Measurements from ENCODE around the gene FAM209B. TPM values are rescaled to one million over a fixed set of nuclear protein-coding genes. Genes with fewer than 3 reads are reported as not detected.

Gene FAM209B
- total RNA-seq, 3 donors from 2014 or later (not counting 1 experiment from before 2014, with no cell fraction given): 2.0 to 3.3 (median 3.1) TPM

DNA sequence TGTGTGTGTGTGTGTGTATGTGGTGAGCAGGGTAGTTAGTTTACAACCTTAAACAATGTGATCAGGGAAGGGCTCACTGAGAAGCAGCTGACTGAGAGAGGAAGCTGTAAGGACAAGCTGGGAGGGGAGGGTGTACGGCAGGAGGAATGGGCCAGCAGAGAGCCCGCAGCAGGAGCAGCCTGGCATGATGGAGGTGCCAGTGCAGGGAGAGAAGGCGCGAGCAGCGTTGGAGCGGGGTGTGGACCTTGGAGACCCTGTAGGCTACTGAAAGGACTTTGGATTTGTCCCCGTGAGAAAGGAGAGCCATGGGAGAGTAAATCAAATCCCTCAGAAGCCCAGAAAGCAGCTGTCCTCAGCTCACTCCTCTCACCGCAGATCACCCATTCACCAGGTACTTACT, 18.5 kb downstream of the FAM209B start:
- no peaks in the 10 kb centered on the region for H3K9me3 ChIP-seq (ENCODE audit: control insufficient read depth, insufficient read depth, low read length)
- Mint-ChIP-seq H3K36me3 (no peaks in the 10 kb centered on the region), H3K4me3 (no peak overlapping the region), H3K27ac (no peak overlapping the region), H3K9me3 (no peaks in the 10 kb centered on the region), H3K4me1 (no peaks in the 10 kb centered on the region), H3K27me3 (ENCODE audit: low read depth in 2 of 2) (no peaks in the 10 kb centered on the region)
- DNase-seq (no peak), ATAC-seq (no peak)
- no peak overlapping the region for H3K4me3 ChIP-seq (ENCODE audit: low read length)
- no peak overlapping the region for H3K27ac ChIP-seq (ENCODE audit: low read length)
- no peaks in the 10 kb centered on the region for H3K4me1 ChIP-seq (ENCODE audit: control insufficient read depth, insufficient read depth, low read length)
- H3K27me3 ChIP-seq (ENCODE audit: control insufficient read depth, insufficient read depth, low read length): no peaks in the 10 kb centered on the region
- WGBS (ENCODE audit: insufficient coverage): 93% methylated on average over 8 of the region's 8 CpGs
- intact Hi-C loops (cut with micrococcal nuclease): loop anchor here (2.0 to 10.0 kb wide), 2 partner anchors 795 to 1043 kb away; no protein-coding TSS in a partner anchor
- H3K36me3 ChIP-seq (ENCODE audit: control insufficient read depth, insufficient read depth, low read length): no peaks in the 10 kb centered on the region
- TF ChIP-seq, protein P1, sequence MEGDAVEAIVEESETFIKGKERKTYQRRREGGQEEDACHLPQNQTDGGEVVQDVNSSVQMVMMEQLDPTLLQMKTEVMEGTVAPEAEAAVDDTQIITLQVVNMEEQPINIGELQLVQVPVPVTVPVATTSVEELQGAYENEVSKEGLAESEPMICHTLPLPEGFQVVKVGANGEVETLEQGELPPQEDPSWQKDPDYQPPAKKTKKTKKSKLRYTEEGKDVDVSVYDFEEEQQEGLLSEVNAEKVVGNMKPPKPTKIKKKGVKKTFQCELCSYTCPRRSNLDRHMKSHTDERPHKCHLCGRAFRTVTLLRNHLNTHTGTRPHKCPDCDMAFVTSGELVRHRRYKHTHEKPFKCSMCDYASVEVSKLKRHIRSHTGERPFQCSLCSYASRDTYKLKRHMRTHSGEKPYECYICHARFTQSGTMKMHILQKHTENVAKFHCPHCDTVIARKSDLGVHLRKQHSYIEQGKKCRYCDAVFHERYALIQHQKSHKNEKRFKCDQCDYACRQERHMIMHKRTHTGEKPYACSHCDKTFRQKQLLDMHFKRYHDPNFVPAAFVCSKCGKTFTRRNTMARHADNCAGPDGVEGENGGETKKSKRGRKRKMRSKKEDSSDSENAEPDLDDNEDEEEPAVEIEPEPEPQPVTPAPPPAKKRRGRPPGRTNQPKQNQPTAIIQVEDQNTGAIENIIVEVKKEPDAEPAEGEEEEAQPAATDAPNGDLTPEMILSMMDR (IDR thresholded peaks at IDR 0.05): no peak

DNA sequence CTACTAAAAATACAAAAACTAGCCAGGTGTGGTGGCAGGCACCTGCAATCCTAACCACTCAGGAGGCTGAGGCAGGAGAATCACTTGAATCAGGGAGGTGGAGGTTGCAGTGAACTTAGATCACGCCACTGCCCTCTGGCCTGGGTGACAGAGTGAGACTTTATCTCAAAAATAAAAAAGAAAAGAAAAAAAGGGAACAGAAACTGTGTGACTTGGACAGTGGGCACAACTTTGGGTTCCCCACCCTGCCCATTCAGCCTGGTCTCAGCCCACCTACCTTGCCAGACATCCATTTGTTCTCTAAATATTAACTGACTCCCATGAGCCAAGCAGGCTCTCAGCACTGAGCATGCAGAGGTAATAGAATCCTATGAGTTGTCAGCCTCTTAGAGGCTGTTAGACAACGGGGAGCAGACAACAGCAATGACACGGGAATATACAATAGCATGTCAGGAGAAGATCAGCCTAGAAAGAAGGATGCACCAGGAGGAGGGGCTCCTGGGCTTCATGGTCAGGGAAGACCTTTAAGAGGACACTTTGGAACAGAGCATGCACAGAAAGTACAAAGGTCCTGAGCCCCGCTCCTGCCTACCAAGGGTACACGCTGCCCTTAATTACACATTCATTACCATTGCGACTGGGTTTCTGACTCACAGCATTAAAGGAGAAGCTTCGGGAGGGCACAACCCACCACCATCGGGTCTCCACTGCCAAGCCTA, 20.0 kb downstream of the FAM209B start:
- no peaks in the 10 kb centered on the region for H3K9me3 Mint-ChIP-seq
- Histone ChIP-seq H3K9me3 (ENCODE audit: control insufficient read depth, insufficient read depth, low read length) (no peaks in the 10 kb centered on the region), H3K4me3 (ENCODE audit: low read length) (no peak overlapping the region), H3K36me3 (ENCODE audit: control insufficient read depth, insufficient read depth, low read length) (no peaks in the 10 kb centered on the region), H3K4me1 (ENCODE audit: control insufficient read depth, insufficient read depth, low read length) (no peaks in the 10 kb centered on the region), H3K27ac (ENCODE audit: low read length) (no peak overlapping the region), H3K27me3 (ENCODE audit: control insufficient read depth, insufficient read depth, low read length) (no peaks in the 10 kb centered on the region)
- WGBS (ENCODE audit: insufficient coverage): 81% methylated on average over 7 of the region's 8 CpGs
- TF ChIP-seq, protein P1 (IDR thresholded peaks at IDR 0.05): no peak
- no peaks in the 10 kb centered on the region for H3K27me3 Mint-ChIP-seq (ENCODE audit: low read depth in 2 of 2)
- intact Hi-C loops (cut with micrococcal nuclease): loop anchor here (10.0 kb wide), 1 partner anchor 1042 kb away; no protein-coding TSS in a partner anchor
- H3K27ac Mint-ChIP-seq: no peak overlapping the region
- no peak for ATAC-seq
- H3K4me1 Mint-ChIP-seq: no peaks in the 10 kb centered on the region
- DNase-seq: no peak
- H3K4me3 Mint-ChIP-seq: no peak overlapping the region
- H3K36me3 Mint-ChIP-seq: no peaks in the 10 kb centered on the region

DNA sequence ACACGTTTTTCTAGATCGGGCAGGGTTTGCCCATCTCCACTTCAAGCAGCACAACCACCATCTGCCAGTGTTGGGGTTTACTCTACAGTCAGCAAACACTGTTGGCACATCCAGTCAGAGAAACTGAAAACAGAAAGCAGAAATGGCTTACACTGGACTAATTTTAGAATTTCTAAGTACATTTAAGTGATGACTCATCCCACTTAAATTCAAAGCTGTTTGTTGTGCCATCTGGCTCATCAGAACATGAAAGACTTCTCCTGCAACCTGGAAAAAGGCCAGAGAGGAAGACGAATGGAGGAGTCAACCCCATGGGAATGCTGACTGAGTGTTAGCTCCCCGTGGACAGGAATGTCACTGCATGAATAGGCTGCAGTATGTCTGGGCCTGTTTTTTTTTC, 21.8 kb downstream of the FAM209B start:
- Mint-ChIP-seq H3K27me3 (ENCODE audit: low read depth in 2 of 2) (no peaks in the 10 kb centered on the region), H3K27ac (no peak overlapping the region), H3K36me3 (no peaks in the 10 kb centered on the region), H3K4me3 (no peak overlapping the region), H3K9me3 (no peaks in the 10 kb centered on the region), H3K4me1 (no peaks in the 10 kb centered on the region)
- Histone ChIP-seq H3K27ac (ENCODE audit: low read length) (no peak overlapping the region), H3K4me3 (ENCODE audit: low read length) (no peak overlapping the region), H3K36me3 (ENCODE audit: control insufficient read depth, insufficient read depth, low read length) (no peaks in the 10 kb centered on the region), H3K4me1 (ENCODE audit: control insufficient read depth, insufficient read depth, low read length) (no peaks in the 10 kb centered on the region), H3K9me3 (ENCODE audit: control insufficient read depth, insufficient read depth, low read length) (no peaks in the 10 kb centered on the region), H3K27me3 (ENCODE audit: control insufficient read depth, insufficient read depth, low read length) (no peaks in the 10 kb centered on the region)
- DNase-seq: no peak
- intact Hi-C loops (cut with micrococcal nuclease): loop anchor here (10.0 kb wide), 1 partner anchor 1040 kb away; no protein-coding TSS in a partner anchor
- no peak for ATAC-seq
- 4% methylated on average over 4 of the region's 4 CpGs for WGBS (ENCODE audit: insufficient coverage)
- TF ChIP-seq, protein P1 (IDR thresholded peaks at IDR 0.05): no peak

Data from natural killer cell (primary cell).